Parathyroid adenoma (tissue), 2 donors: Measurements from ENCODE around the gene COL6A6.

Experiments used
- H2AFZ ChIP-seq: fragments of 300-600 bp; sonication (generic); one replicate; pipeline ENCODE4 v1.7.0; 2017; ENCODE audit warnings: antibody characterized with exemption, mild to moderate bottlenecking
- H3K27ac ChIP-seq: fragments of 300-600 bp; sonication (generic); one replicate; pipeline ENCODE4 v1.7.0; 2017
- H3K27me3 ChIP-seq: fragments of 300-600 bp; sonication (generic); one replicate; pipeline ENCODE4 v1.7.0; 2017; ENCODE audit warnings: low read length; ENCODE audit not compliant: control insufficient read depth, insufficient read depth
- H3K36me3 ChIP-seq: fragments of 300-600 bp; sonication (generic); one replicate; pipeline ENCODE4 v1.7.0; 2017; ENCODE audit warnings: low read length; ENCODE audit not compliant: control insufficient read depth, insufficient read depth
- H3K4me1 ChIP-seq: fragments of 300-600 bp; sonication (generic); one replicate; pipeline ENCODE4 v1.7.0; 2017; ENCODE audit warnings: control low read depth
- H3K4me2 ChIP-seq: fragments of 300-600 bp; sonication (generic); one replicate; pipeline ENCODE4 v1.7.0; 2017; ENCODE audit warnings: low read length
- H3K4me3 ChIP-seq: fragments of 300-600 bp; sonication (generic); one replicate; pipeline ENCODE4 v1.7.0; 2017; ENCODE audit warnings: low read depth, low read length
- H3K79me2 ChIP-seq: fragments of 300-600 bp; sonication (generic); one replicate; pipeline ENCODE4 v1.7.0; 2017; ENCODE audit warnings: control low read depth
- H3K9ac ChIP-seq: fragments of 300-600 bp; sonication (generic); one replicate; pipeline ENCODE4 v1.7.0; 2017; ENCODE audit warnings: mild to moderate bottlenecking
- H3K9me3 ChIP-seq: fragments of 300-600 bp; sonication (generic); one replicate; pipeline ENCODE4 v1.7.0; 2017; ENCODE audit warnings: low read length; ENCODE audit not compliant: control insufficient read depth
- CTCF ChIP-seq: fragments of 300-600 bp; sonication (generic); IDR thresholded peaks from one replicate; pipeline ENCODE4 v1.7.0; 2017; ENCODE audit warnings: antibody characterized with exemption, mild to moderate bottlenecking
- donor health status: primary hyperparathyroidism.

Gene COL6A6

GRCh38 chr3:130529486-130530215, 12.7 kb downstream of the COL6A6 start:
- Histone ChIP-seq H3K36me3 (no peaks in the 10 kb centered on the region), H3K27ac (peak overlapping the region; percentile 26), H3K4me3 (no peak overlapping the region), H2AFZ (no peak overlapping the region), H3K9me3 (no peaks in the 10 kb centered on the region), H3K9ac (no peak overlapping the region), H3K79me2 (peaks cover 32% of the 10 kb centered on the region), H3K4me2 (no peak overlapping the region), H3K4me1 (peaks cover 42% of the 10 kb centered on the region), H3K27me3 (no peaks in the 10 kb centered on the region)
- no peak for TF ChIP-seq CTCF

GRCh38 chr3:130533247-130533646, 16.3 kb downstream of the COL6A6 start:
- Histone ChIP-seq H3K36me3 (no peaks in the 10 kb centered on the region), H3K27me3 (no peaks in the 10 kb centered on the region), H3K79me2 (peaks cover 21% of the 10 kb centered on the region), H3K4me2 (no peak overlapping the region), H3K4me1 (peaks cover 38% of the 10 kb centered on the region), H3K9me3 (no peaks in the 10 kb centered on the region), H2AFZ (no peak overlapping the region), H3K9ac (no peak overlapping the region), H3K27ac (no peak overlapping the region), H3K4me3 (no peak overlapping the region)
- no peak for TF ChIP-seq CTCF

- Histone ChIP-seq H3K36me3 (no peaks in the 10 kb centered on the region), H2AFZ (no peak overlapping the region), H3K9ac (no peak overlapping the region), H3K79me2 (peaks cover 27% of the 10 kb centered on the region), H3K4me1 (peaks cover 27% of the 10 kb centered on the region), H3K27me3 (no peaks in the 10 kb centered on the region), H3K9me3 (no peaks in the 10 kb centered on the region), H3K4me2 (no peak overlapping the region), H3K4me3 (no peak overlapping the region), H3K27ac (peak overlapping the region; percentile 43)
- TF ChIP-seq CTCF: no peak
Observed at GRCh38 chr3:130537673-130538304, 20.8 kb downstream of the COL6A6 start.

- no peak overlapping the region for H3K4me3 ChIP-seq
- H2AFZ ChIP-seq: no peak overlapping the region
- no peaks in the 10 kb centered on the region for H3K27me3 ChIP-seq
- H3K4me2 ChIP-seq: no peak overlapping the region
- no peak overlapping the region for H3K9ac ChIP-seq
- no peaks in the 10 kb centered on the region for H3K9me3 ChIP-seq
- H3K27ac ChIP-seq: peak overlapping the region; percentile 43
- H3K36me3 ChIP-seq: no peaks in the 10 kb centered on the region
- H3K4me1 ChIP-seq: peaks cover 27% of the 10 kb centered on the region
- peaks cover 27% of the 10 kb centered on the region for H3K79me2 ChIP-seq
- TF ChIP-seq CTCF: peak; percentile 83
Observed at GRCh38 chr3:130539005-130539404, 22.0 kb downstream of the COL6A6 start.
